Uterus (tissue), 4 donors: ENCODE data around the gene DNAJC19. TPM values are rescaled to one million over a fixed set of nuclear protein-coding genes. Genes with fewer than 3 reads are reported as not detected.

Source experiments
- DNase-seq, 2 donors: peaks; one replicate each; pipeline ENCODE4 v3.0.0-alpha.2; 2019 to 2020
- H3K27ac ChIP-seq, 2 donors: fragments of 200-600 bp; sonication (generic); 1 replicate in 1 of 2; 2 replicates in 1 of 2; pipeline ENCODE4 v1.5.1; 2016 to 2018
- H3K27me3 ChIP-seq, 2 donors: fragments of 200-600 bp; sonication (generic); one replicate each; pipeline ENCODE4 v1.5.1; 2018 to 2019; ENCODE audit warnings: control low read depth in 1 of 2
- H3K36me3 ChIP-seq, 2 donors: fragments of 200-600 bp; sonication (generic); one replicate each; pipeline ENCODE4 v1.5.1; 2019; ENCODE audit warnings: control low read depth in 1 of 2
- H3K4me1 ChIP-seq, 2 donors: fragments of 200-600 bp; sonication (generic); one replicate each; pipeline ENCODE4 v1.5.1; 2018 to 2019; ENCODE audit warnings: control low read depth in 1 of 2
- H3K4me3 ChIP-seq, 2 donors: fragments of 200-600 bp; sonication (generic); 1 replicate in 1 of 2; 2 replicates in 1 of 2; pipeline ENCODE4 v1.5.1; 2018 to 2019; ENCODE audit warnings: mild to moderate bottlenecking in 1 of 2
- H3K9me3 ChIP-seq, 2 donors: fragments of 200-600 bp; sonication (generic); one replicate each; pipeline ENCODE4 v1.5.1; 2019; ENCODE audit warnings: control low read depth in 1 of 2
- POLR2A ChIP-seq, 2 donors: fragments of 450-650 bp; IDR thresholded peaks; one replicate each; pipeline ENCODE4 v1.6.1; 2016; ENCODE audit warnings: antibody characterized with exemption in 2 of 2, mild to moderate bottlenecking in 1 of 2, moderate library complexity in 1 of 2
- intact Hi-C: fragments of 100-400 bp; cut with DNase I; formaldehyde crosslinking; loops from one replicate; pipeline ENCODE4 v1.15.1; 2023; ENCODE audit warnings: low total_unique reads
- total RNA-seq, 4 donors: library from RNA; depleted of rRNA in 3 of 4; stranded (reverse); fragments of >200 nt in 3 of 4; gene quantifications; one replicate each; pipeline versions ENCODE4 v1.1.0 to v1.2.4, GENCODE V29; 2014 to 2023
- TF ChIP-seq, protein P1 (sequence below), 4 experiments: fragments of 200-600 bp in 2 of 4; fragments of 450-650 bp in 2 of 4; sonication (generic) in 2 of 4; IDR thresholded peaks; one replicate each; pipeline ENCODE4 v1.5.1; 2016 to 2019; ENCODE audit warnings: antibody characterized with exemption in 4 of 4, mild to moderate bottlenecking in 2 of 4, moderate library complexity in 1 of 4
- donor health status: DM: yes; HTN: yes; CAD: no.

Gene DNAJC19
- 100 to 1,000 TPM in 1 of 4 donors, 10 to 100 TPM in 3; 51.8 to 209 (median 68.5) TPM for total RNA-seq

DNA sequence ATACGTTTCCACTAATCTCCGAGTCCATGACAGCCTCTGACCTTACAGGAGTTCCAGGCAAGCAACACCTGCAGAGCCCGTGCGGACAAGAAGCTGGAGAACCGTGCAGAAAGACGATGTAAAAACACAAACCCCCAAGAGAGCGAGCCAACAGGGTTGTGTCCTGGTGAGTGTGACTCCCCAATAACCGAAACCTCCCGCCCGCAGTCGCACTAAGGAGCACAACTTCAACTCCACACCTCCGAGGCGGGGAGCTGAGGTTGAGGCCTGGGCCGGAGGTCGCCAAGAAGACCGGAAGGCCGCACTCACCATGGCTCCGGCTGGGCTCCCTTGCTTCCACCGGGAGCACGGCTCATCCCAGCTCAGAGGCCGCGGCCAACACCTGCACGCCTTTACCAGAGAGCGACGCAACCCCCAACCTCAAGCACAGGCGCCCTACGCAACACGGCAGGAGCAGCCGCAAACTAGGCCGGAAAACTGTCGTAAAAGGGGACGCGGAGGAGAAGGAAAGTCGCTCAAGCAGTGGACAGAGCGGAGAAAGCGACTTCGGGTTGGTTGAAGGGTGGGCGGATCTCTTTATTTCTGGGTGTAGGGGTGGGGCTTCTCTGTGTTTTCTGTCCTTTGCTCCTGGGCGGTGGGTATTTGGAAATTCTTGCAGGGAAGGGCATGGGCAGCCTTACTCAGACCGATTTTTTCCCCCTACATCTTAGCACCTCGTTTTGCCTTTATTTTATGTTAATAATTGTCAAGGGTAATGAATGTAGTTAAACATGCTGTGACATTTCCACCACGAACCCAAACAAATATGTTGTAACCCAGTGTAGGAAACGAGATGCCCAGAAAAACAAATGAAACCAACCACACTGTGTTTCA is at the start of gene DNAJC19:
TSS of gene DNAJC19 (minus strand) at position 446 of the 873 bp plus-strand sequence. CDS start at position 312, 134 bp downstream.
- intact Hi-C loops, result no loop called here
- H3K27ac ChIP-seq, result peak within 1 kb of the TSS; percentile 87 to 89
- H3K27me3 ChIP-seq, result no peaks in the 10 kb centered on the region
- no peaks in the 10 kb centered on the region for H3K9me3 ChIP-seq
- DNase-seq, result peak; percentile 90 to 94
- peak; percentile 36 to 76 for TF ChIP-seq POLR2A (IDR thresholded peaks at IDR 0.05)
- TF ChIP-seq, protein P1, sequence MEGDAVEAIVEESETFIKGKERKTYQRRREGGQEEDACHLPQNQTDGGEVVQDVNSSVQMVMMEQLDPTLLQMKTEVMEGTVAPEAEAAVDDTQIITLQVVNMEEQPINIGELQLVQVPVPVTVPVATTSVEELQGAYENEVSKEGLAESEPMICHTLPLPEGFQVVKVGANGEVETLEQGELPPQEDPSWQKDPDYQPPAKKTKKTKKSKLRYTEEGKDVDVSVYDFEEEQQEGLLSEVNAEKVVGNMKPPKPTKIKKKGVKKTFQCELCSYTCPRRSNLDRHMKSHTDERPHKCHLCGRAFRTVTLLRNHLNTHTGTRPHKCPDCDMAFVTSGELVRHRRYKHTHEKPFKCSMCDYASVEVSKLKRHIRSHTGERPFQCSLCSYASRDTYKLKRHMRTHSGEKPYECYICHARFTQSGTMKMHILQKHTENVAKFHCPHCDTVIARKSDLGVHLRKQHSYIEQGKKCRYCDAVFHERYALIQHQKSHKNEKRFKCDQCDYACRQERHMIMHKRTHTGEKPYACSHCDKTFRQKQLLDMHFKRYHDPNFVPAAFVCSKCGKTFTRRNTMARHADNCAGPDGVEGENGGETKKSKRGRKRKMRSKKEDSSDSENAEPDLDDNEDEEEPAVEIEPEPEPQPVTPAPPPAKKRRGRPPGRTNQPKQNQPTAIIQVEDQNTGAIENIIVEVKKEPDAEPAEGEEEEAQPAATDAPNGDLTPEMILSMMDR (IDR thresholded peaks at IDR 0.05), result no peak
- H3K4me3 ChIP-seq, result peak within 1 kb of the TSS; percentile 72 to 79
- H3K36me3 ChIP-seq, result no peaks in the 10 kb centered on the region
- no peaks in the 10 kb centered on the region for H3K4me1 ChIP-seq

DNA sequence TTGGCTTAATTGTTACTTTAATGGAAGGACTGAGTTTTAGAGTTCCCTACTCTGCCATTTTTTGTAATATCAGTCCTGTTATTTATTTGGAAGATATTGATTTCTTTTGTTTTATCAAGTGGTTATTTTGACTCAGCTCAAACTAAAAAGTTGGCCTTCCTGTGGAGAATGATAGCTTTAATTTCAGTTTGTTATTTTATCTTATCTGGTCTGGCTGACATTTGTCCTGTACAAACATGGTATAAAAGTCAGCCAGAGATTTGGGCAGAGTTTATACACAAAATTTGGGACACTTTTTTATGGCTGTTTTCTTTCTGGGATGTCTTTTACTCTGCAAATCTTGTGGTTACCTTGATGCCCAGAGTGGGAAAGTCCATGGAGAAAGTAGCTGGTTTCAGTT is 41.4 kb upstream of the DNAJC19 start:
- Histone ChIP-seq H3K9me3 (no peaks in the 10 kb centered on the region), H3K36me3 (no peaks in the 10 kb centered on the region), H3K4me1 (no peaks in the 10 kb centered on the region), H3K27me3 (no peaks in the 10 kb centered on the region), H3K27ac (no peak overlapping the region), H3K4me3 (no peak overlapping the region)
- intact Hi-C loops, result no loop called here
- TF ChIP-seq, protein P1 (IDR thresholded peaks at IDR 0.05), result no peak
- no peak for TF ChIP-seq POLR2A (IDR thresholded peaks at IDR 0.05)
- no peak for DNase-seq

DNA sequence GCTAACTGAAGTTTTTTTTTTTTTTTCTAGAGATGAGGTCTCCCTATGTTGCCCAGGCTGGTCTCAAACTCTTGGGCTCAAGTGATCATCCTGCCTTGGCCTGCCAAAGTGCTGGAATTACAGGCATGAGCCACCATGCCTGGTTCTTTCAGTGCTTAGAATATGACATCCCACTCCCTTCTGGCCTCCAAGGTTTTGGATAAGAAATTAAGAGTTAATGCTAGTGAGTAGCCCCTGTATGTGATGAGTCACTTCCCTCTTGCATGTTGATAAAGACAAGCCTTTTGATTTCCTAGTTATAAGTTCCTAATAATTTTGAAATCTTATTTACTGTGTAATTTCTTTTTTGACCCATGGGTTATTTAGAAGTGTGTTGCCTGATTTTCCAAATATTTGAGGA is 35.7 kb upstream of the DNAJC19 start:
- Histone ChIP-seq H3K27me3 (no peaks in the 10 kb centered on the region), H3K36me3 (no peaks in the 10 kb centered on the region), H3K27ac (no peak overlapping the region), H3K4me3 (no peak overlapping the region), H3K4me1 (no peaks in the 10 kb centered on the region), H3K9me3 (no peaks in the 10 kb centered on the region)
- DNase-seq, result no peak
- TF ChIP-seq, protein P1 (IDR thresholded peaks at IDR 0.05), result no peak
- no peak for TF ChIP-seq POLR2A (IDR thresholded peaks at IDR 0.05)
- intact Hi-C loops, result no loop called here

DNA sequence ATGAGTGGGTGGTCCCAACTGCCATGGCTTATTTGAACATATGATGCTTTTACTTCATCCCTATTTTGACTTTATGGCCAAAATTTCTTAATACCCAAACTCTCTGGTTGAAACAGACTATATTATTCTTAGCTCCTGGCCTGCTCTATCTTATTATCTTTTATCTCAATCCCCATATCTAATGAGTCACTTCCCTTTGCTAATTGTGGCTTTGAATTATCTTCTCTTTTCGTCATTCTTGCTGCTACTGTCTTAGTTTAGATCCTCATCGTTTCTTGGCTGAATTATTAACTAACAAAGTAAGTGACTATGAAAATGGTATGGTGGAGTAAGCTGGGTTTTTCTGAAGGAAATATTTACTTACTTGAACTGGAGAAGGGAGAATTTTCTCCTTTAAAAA is 28.2 kb upstream of the DNAJC19 start:
- Histone ChIP-seq H3K4me1 (no peaks in the 10 kb centered on the region), H3K27me3 (no peaks in the 10 kb centered on the region), H3K27ac (no peak overlapping the region), H3K36me3 (no peaks in the 10 kb centered on the region), H3K9me3 (no peaks in the 10 kb centered on the region), H3K4me3 (no peak overlapping the region)
- intact Hi-C loops, result no loop called here
- TF ChIP-seq, protein P1 (IDR thresholded peaks at IDR 0.05), result no peak
- no peak for TF ChIP-seq POLR2A (IDR thresholded peaks at IDR 0.05)
- DNase-seq, result no peak

DNA sequence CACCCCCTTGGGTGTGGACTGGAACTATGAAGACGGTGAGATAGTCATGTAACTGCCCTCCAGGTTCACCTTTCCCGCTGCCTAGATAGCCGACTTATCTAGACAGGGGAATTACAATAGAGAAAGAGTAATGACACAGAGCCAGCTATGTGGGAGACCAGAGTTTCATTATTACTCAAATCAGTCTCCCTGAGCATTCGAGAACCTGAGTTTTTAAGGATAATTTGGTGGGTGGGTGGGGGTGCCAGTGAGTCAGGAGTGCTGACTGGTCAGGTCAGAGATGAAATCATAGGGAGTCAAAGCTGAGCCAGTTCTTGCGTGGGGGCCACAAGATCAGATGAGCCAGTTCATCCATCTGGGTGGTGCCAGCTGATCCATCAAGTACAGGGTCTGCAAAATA is 19.7 kb upstream of the DNAJC19 start:
- TF ChIP-seq POLR2A (IDR thresholded peaks at IDR 0.05), result no peak
- TF ChIP-seq, protein P1 (IDR thresholded peaks at IDR 0.05), result no peak
- H3K9me3 ChIP-seq, result no peaks in the 10 kb centered on the region
- H3K27me3 ChIP-seq, result no peaks in the 10 kb centered on the region
- intact Hi-C loops, result no loop called here
- no peaks in the 10 kb centered on the region for H3K4me1 ChIP-seq
- no peak overlapping the region for H3K27ac ChIP-seq
- no peak overlapping the region for H3K4me3 ChIP-seq
- DNase-seq, result no peak
- no peaks in the 10 kb centered on the region for H3K36me3 ChIP-seq
